ENCODE data around the gene BMP3. TPM values are rescaled to one million over a fixed set of nuclear protein-coding genes. Genes with fewer than 3 reads are reported as not detected.
A peak's percentile ranks its signal among the peaks of the same experiment; 100 is the strongest.
"Not testable (repeated sequence)": the region's sequence is repeated elsewhere in the genome, so short reads cannot be mapped to it uniquely, and the experiment has no call there.

Gene BMP3, protein sequence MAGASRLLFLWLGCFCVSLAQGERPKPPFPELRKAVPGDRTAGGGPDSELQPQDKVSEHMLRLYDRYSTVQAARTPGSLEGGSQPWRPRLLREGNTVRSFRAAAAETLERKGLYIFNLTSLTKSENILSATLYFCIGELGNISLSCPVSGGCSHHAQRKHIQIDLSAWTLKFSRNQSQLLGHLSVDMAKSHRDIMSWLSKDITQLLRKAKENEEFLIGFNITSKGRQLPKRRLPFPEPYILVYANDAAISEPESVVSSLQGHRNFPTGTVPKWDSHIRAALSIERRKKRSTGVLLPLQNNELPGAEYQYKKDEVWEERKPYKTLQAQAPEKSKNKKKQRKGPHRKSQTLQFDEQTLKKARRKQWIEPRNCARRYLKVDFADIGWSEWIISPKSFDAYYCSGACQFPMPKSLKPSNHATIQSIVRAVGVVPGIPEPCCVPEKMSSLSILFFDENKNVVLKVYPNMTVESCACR
- total RNA-seq = 0.05 and 0.08 TPM in 2 replicates
- polyA plus RNA-seq (2012) = 0.01 TPM

DNA sequence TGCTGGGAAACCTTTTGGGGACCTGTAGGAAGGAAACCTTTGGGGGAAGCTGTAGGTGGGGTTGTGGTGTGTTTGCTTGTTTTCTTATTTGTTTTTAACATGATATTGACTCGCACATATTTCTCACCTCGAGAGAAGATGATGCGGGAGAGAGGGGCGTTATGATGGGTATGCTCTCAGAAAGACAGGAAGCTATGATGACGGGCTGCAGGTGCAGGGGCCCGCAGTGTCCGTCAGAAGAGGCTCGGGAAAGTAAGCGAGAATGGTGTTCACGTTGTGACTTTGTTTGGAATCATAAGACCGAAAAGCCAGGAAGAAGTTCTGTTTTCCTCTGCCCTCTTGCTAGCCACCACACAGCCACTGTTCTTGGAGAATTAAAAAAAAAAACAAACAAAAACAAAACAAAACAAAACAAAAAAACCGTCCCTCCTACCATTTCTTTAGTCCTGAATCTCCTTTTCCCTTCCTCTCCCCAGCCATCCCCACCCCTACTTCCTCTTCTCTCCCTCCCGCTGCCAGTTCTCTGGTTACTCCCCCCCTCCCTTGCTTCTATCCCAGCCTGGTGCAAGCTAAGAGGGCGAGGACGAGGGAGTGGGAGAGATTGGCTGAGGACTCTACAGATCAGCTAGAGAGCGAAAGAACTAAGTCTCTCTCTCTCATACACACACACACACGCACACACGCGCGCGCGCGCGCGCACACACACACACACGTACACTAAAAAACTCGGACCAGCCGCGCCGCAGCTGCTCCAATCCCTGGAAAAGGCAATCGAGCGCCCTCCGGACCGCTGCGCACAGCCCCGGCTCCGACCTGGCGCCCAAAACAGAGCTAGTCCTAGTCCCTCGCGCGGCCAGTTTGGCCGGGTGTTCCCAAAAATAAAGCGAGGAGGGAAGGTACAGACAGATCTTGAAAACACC lies at the start of gene BMP3:
BMP3 (plus strand) TSS at position 648 of the 920 bp plus-strand sequence. CDS start 577 bp downstream, outside the sequence.
- DNase-seq (ENCODE audit: low read depth) = no peak

DNA sequence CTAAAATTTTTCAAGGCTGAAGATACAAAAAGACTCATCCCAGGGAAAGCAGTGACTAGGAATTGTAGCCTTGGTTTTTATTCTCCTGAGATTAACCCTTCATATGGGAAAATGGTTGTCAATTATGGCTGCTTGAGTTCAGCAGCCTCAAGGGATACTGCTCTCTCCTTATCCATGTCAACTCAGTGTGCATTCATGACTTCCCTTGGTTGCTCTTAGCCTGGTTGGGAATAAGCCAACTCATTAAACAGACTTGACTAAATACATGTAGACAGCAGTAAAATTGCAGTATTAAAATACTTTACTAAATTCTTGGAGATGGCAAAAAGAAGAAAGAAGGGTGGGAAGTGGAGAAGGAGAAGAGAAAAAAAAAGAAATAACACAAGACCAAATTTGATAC lies 44.5 kb upstream of the BMP3 start:
- DNase-seq (ENCODE audit: low read depth) = no peak

GRCh38 chr4:80989921-80990544 lies 40.5 kb upstream of the BMP3 start:
- peak; percentile 78 for DNase-seq (ENCODE audit: low read depth)

DNA sequence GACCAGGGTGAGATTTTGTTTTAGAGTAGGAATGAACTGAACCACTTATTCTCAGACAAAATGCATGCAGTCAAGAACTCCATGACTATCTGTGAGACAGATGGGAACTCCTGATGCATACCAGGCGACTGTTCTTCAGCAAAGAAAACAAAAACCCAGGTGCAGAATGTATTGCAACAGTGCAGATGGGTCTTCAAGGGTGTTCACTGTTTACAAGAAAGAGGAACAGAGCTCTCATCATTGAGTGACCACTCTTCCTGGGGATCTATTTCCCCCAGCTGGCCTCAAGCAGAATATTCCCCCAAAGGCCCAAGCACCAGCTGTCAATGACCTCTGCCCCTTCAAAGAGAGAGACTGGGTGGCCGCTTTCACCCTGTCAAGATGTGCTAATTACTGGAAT lies 39.7 kb upstream of the BMP3 start:
- no peak for DNase-seq (ENCODE audit: low read depth)

- no peak for DNase-seq (ENCODE audit: low read depth)
Measured at GRCh38 chr4:80999943-81000342, 30.6 kb upstream of the BMP3 start.

- DNase-seq (ENCODE audit: low read depth) = no peak
Measured at GRCh38 chr4:81003597-81004111, 26.9 kb upstream of the BMP3 start.

DNA sequence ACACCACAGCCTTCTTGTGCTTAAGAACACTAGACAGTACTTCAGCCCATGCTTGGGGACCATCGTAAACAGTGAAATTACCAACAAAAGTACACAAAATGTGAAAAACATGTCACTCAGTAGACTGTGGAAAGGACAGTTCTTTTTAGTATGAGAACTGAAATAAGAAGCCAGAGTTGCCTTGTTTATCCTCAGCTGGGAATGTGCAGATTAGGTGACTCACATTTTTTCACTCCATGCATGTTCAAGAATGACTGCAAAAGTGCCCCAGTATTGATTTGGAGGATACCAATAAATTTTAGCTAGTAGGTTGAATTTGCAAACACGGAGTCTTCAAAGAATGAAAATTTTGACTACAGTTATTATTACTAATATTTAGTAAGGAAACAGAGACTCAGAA lies 23.1 kb upstream of the BMP3 start:
- DNase-seq (ENCODE audit: low read depth) = no peak

DNA sequence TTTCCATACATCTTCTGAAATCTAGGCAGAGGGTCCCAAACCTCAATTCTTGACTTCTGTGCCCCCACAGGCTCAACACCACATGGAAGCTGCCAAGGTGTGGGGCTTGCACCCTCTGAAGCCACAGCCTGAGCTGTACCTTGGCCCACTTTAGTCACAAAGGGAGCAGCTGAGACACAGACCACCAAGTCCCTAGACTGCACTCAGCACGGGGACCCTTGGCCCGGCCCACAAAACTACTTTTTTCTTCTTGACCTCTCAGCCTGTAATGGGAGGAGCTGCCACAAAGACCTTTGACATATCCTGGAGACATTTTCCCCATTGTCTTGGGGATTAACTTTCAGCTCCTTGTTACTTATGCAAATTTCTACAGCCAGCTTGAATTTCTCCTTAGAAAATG lies 13.9 kb upstream of the BMP3 start:
- DNase-seq (ENCODE audit: low read depth) = not testable (repeated sequence)

DNA sequence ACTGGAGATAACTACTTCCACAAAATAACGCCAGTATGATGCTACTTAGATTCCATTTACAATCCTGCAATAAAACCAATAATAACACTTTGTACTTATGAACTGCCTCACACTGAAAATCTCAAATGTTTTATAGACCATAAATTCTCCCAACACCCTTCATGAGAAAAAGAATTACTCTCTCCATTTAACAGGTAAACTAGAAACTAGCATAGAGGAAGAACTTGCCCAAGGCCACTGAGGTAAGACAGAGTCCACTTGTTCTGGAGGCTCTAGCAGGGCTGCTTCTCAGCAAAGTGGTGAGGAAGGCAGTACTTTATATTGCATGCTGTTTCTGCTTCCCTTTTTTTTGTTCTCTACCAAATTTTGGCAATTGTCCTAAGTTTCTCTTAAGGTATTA lies 11.5 kb upstream of the BMP3 start:
- no peak for DNase-seq (ENCODE audit: low read depth)

GRCh38 chr4:81021142-81021944 lies 9.2 kb upstream of the BMP3 start:
- peak; percentile 5 for DNase-seq (ENCODE audit: low read depth)

DNA sequence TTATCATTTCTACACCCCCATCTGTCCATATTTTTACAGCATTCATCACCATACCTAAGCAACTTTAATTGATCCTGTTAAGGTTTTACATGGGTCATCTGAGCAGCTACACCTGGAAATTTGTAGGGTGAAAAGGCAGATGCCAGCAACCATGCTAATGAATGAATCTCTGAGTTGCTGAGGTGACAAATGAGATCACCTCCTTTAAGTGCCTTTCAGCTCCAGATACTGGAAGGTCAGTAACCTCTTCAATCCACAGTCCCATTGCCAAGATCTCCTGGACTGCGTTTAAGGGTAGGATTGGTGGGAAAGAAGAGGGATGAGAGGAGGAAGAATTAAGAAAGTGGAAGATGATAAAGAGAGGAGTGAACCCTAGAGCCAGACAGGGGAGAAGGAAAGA lies 8.5 kb upstream of the BMP3 start:
- DNase-seq (ENCODE audit: low read depth) = no peak

GRCh38 chr4:81023484-81023883 lies 7.0 kb upstream of the BMP3 start:
- no peak for DNase-seq (ENCODE audit: low read depth)

DNA sequence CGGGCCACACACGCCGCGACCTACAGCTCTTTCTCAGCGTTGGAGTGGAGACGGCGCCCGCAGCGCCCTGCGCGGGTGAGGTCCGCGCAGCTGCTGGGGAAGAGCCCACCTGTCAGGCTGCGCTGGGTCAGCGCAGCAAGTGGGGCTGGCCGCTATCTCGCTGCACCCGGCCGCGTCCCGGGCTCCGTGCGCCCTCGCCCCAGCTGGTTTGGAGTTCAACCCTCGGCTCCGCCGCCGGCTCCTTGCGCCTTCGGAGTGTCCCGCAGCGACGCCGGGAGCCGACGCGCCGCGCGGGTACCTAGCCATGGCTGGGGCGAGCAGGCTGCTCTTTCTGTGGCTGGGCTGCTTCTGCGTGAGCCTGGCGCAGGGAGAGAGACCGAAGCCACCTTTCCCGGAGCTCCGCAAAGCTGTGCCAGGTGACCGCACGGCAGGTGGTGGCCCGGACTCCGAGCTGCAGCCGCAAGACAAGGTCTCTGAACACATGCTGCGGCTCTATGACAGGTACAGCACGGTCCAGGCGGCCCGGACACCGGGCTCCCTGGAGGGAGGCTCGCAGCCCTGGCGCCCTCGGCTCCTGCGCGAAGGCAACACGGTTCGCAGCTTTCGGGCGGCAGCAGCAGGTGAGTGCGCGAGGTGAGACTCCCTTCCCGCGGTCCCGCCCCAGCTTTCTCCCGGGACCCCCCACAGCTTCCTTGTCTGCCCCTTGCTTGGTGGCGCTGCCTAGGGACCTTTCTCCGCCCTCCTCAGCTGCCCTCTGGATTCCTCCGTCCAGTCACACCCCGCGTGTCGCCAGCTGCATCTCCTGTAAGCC lies 678 bp downstream of the BMP3 start:
- peak; percentile 33 for DNase-seq (ENCODE audit: low read depth)

GRCh38 chr4:81031796-81032551 lies 1.5 kb downstream of the BMP3 start:
- no peak for DNase-seq (ENCODE audit: low read depth)

- no peak for DNase-seq (ENCODE audit: low read depth)
Measured at GRCh38 chr4:81032771-81033684, 2.5 kb downstream of the BMP3 start.

- no peak for DNase-seq (ENCODE audit: low read depth)
Measured at GRCh38 chr4:81038636-81039350, 8.3 kb downstream of the BMP3 start.

- DNase-seq (ENCODE audit: low read depth) = no peak
Measured at GRCh38 chr4:81039351-81039972, 9.0 kb downstream of the BMP3 start.

Measured in myocyte (in vitro differentiated cells).